Bronchus fibroblast of lung (primary cell): ENCODE measurements around the gene PTS. TPM values are rescaled to one million over a fixed set of nuclear protein-coding genes. Genes with fewer than 3 reads are reported as not detected.

Experiments
- total RNA-seq: library from RNA; depleted of rRNA; stranded (reverse); fragments of >200 nt; gene quantifications from 2 replicates; pipeline ENCODE4 v1.2.3, GENCODE V29; 2015

PTS gene
- total RNA-seq, result 28.2 and 43.5 TPM in 2 replicates

DNA sequence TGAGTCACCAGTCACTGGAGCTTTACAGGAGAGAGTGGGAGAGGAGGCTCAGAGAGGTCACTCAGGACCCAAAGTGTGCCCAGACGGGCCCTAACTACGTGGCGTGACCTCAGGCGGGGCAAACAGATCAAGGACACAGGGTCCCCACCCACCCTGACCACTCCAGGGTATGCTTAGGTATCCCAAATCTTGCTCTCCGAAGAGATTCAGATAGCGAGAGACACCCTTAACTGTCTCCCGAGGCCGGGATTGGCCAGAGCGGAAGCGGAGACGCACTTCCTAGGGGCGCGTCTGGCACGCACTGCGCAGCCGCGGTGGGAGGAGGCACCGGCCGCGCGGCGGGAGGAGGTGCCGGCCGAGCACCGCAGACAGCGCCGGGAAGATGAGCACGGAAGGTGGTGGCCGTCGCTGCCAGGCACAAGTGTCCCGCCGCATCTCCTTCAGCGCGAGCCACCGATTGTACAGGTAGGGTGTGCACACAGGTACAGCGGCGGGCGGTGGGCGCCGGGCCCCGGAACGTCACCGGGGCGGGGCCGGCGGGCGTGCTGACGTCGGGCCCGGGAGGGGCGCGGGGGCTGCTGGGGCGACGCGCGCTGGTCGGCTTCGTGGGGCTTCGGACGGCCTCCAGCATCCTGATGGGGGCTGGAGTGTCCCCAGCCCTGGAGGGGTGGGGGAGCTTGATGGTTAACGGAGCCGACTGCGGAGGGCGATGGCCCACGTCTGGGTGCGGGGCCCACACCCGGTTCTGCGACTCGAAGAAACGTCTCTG is at the start of gene PTS:
Gene PTS, plus strand, starts transcription at position 367 of the 769 bp plus-strand sequence. Its CDS starts 16 bp downstream, at position 383.

GRCh38 chr11:112260490-112260889 is 34.3 kb downstream of the PTS start, which contains the start of gene PLET1:
Gene PLET1 (minus strand): TSS chr11:112260860. CDS start chr11:112260589, 271 bp downstream.

Other genes starting within 250 kb of the PTS start
- gene DLAT, start 201.0 kb upstream of the PTS start, total RNA-seq, result 38.2 and 43.4 TPM in 2 replicates
- 1.3 and 1.8 TPM in 2 replicates for gene PIH1D2, start 152.4 kb upstream of the PTS start, total RNA-seq
- gene NKAPD1, start 152.1 kb upstream of the PTS start, total RNA-seq, result 9.4 and 11.1 TPM in 2 replicates
- gene TIMM8B, start 139.7 kb upstream of the PTS start, total RNA-seq, result 42.0 and 48.6 TPM in 2 replicates
- 71.8 and 71.9 TPM in 2 replicates for gene SDHD, start 139.6 kb upstream of the PTS start, total RNA-seq
- 0.34 and 0.59 TPM in 2 replicates for gene IL18, start 62.3 kb upstream of the PTS start, total RNA-seq
- not detected in 2 replicates for gene TEX12, start 59.1 kb upstream of the PTS start, total RNA-seq
- under 0.01 TPM in 2 replicates for gene BCO2, start 50.9 kb upstream of the PTS start, total RNA-seq
- not detected in 2 replicates for gene PLET1, start 34.4 kb downstream of the PTS start, total RNA-seq